ENCODE data around the gene KATNAL1. TPM values are rescaled to one million over a fixed set of nuclear protein-coding genes. Genes with fewer than 3 reads are reported as not detected.

The KATNAL1 gene
- 10 to 100 TPM in 10 of 12 donors, 1 to 10 TPM in 1, not detected in 1; 9.7 to 16.1 (median 14.2) TPM for polyA plus RNA-seq (ENCODE audit: insufficient read length in 12 of 12)
- long read RNA-seq, donor 1, full-length matches to known transcripts = 3 of 3 reads
- long read RNA-seq, donor 1, partial matches to known transcripts = 0 of 3 reads
- long read RNA-seq, donor 1, other reads (novel, unspliced or antisense) = 0 of 3 reads
- long read RNA-seq, donor 2, full-length matches to known transcripts = 1 of 1 reads
- long read RNA-seq, donor 2, partial matches to known transcripts = 0 of 1 reads
- long read RNA-seq, donor 2, other reads (novel, unspliced or antisense) = 0 of 1 reads
- long read RNA-seq, donor 3, full-length matches to known transcripts = 1 of 1 reads
- long read RNA-seq, donor 3, partial matches to known transcripts = 0 of 1 reads
- long read RNA-seq, donor 3, other reads (novel, unspliced or antisense) = 0 of 1 reads
- long read RNA-seq, donor 4, full-length matches to known transcripts = 2 of 2 reads
- long read RNA-seq, donor 4, partial matches to known transcripts = 0 of 2 reads
- long read RNA-seq, donor 4, other reads (novel, unspliced or antisense) = 0 of 2 reads
- long read RNA-seq, donor 5, full-length matches to known transcripts = 4 of 4 reads
- long read RNA-seq, donor 5, partial matches to known transcripts = 0 of 4 reads
- long read RNA-seq, donor 5, other reads (novel, unspliced or antisense) = 0 of 4 reads
- long read RNA-seq, donor 6, partial matches to known transcripts = 0 of 1 reads
- long read RNA-seq, donor 6, other reads (novel, unspliced or antisense) = 0 of 1 reads
- long read RNA-seq, donor 7, full-length matches to known transcripts = 5 of 5 reads
- long read RNA-seq, donor 7, partial matches to known transcripts = 0 of 5 reads
- long read RNA-seq, donor 7, other reads (novel, unspliced or antisense) = 0 of 5 reads
- long read RNA-seq, donor 8, full-length matches to known transcripts = 2 of 2 reads
- long read RNA-seq, donor 8, partial matches to known transcripts = 0 of 2 reads
- long read RNA-seq, donor 8, other reads (novel, unspliced or antisense) = 0 of 2 reads
- long read RNA-seq, donor 9, full-length matches to known transcripts = 2 of 2 reads
- long read RNA-seq, donor 9, partial matches to known transcripts = 0 of 2 reads
- long read RNA-seq, donor 9, other reads (novel, unspliced or antisense) = 0 of 2 reads
- long read RNA-seq, donor 10, partial matches to known transcripts = 0 of 3 reads
- long read RNA-seq, donor 10, other reads (novel, unspliced or antisense) = 0 of 3 reads
- long read RNA-seq, donor 11, full-length matches to known transcripts = 2 of 2 reads
- long read RNA-seq, donor 11, partial matches to known transcripts = 0 of 2 reads
- long read RNA-seq, donor 11, other reads (novel, unspliced or antisense) = 0 of 2 reads

GRCh38 chr13:30307194-30307970 is at the start of gene KATNAL1:
Gene KATNAL1 (minus strand): TSS chr13:30307551. CDS start chr13:30283777, 23,774 bp downstream.
- peak; percentile 84 for DNase-seq

DNA sequence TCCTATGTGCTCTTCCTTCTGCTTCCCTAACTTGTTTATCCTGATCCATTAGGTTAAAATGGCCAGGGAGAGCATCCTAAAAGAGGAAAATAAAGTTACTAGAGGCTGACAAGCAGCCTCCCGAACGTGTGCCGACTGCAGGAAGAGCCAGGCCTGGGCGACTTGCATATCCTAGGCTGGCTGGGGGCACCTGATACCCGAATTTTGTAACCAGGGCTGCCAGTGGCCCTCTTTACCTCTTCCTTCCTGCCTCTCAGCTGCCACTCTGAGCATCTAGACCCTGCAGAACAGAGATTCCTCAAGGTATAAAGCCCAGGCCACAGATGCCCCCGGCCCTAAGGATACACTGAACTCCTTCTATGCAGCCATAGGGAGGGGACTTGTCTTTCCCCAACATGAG is 48.5 kb upstream of the KATNAL1 start:
- no peak for DNase-seq

DNA sequence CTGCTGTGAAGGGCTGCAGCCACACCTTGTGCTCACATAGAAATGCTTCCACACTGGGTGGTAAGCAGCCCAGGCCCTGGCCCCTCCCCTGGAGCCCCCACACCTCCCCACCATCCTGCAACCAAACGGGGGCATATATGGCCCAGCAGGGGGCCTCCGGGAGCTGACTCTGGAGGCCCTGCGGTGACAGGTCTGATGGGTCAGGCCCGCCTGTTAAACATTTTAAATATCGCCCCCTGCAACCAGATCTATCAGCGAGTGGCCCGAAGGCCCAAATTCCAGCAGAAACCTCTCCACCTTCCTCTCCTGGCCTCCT is 48.0 kb upstream of the KATNAL1 start:
- no peak for DNase-seq

GRCh38 chr13:30354493-30355383 is 47.4 kb upstream of the KATNAL1 start:
- no peak for DNase-seq

DNA sequence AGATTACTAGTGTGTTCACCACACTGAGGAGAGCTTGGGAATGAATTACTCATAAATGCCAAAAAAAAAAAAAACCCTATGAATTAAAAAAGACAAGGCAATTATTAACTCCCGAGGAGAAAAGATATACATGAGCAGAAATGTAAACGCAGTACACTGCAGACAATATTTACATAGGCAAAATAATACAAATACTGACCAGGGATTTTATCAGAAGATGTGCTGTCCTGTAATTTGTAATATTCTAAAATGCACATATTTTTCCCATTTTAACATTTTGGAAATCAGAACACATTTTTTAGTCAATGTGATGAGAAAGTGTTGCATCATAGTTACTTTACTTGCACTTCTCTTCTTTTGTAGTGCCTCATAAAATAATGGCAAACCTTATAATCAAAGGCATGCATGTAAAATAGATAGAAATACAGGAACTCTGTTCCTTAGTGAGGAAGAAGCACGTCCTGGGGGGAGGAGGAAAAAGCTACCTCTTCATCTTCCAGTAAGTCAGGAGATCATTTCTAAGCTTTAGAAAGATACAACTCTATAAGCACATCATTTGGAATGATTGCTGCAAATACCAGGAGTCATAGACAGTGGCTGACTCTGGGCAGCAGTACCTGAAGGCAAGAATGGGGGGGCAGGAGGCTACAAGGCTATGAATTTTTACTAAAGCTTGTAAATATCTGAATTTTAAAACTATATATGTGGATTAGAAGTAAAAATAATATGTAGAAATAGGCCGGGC is 46.3 kb upstream of the KATNAL1 start:
- DNase-seq = no peak

DNA sequence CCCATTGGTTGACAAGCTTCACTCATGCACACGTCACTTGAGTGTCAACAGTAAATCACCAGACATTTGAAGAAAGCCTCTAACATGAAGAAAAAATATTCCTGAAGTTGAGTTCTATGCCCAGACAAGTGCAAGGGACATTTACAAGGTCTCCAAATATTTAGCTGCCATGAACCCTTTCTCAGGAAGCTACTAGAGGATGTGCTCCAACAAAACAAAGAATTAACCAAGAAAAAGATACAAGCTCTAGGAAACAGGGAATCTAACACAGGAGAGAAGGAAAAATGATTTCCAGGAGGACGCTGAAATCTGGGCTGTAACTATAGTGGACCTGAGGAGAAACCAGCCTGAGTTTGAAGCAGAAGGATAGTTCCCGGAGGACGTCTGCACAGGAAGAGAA is 45.7 kb upstream of the KATNAL1 start:
- no peak for DNase-seq

- no peak for DNase-seq
These were observed 44.8 kb upstream of the KATNAL1 start for GRCh38 chr13:30352121-30352520.

- DNase-seq = no peak
These were observed 39.4 kb upstream of the KATNAL1 start for GRCh38 chr13:30346789-30347167.

DNA sequence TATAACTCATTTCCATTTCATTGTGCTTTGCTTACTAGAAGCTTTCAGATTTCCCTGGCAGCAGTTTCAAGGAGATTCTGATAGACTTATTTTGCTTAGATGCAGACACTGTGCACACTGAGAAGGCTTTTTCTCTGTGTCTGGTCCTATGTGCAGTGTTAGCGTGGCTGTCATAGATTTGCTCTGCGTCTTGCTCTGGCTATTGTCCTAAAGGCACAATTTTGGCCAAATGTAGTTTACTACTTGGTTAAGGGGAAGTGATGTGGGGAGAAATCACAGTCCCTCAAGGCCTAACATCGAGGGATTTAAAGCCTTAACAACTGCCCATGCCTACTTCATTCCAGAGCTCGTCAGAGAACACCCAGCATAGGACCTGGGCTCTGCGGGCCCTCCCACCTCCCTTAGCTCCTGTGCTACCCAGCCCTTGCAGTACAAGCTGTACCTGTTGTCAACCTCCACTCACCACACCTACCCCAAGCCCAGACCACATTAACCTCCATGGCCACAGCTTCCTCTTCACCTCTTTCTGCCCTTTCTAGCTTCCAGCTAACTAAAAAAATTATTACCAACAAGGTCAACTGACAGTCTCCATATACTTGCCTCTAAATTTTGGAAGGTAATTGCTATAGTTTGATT is 38.9 kb upstream of the KATNAL1 start:
- no peak for DNase-seq

DNA sequence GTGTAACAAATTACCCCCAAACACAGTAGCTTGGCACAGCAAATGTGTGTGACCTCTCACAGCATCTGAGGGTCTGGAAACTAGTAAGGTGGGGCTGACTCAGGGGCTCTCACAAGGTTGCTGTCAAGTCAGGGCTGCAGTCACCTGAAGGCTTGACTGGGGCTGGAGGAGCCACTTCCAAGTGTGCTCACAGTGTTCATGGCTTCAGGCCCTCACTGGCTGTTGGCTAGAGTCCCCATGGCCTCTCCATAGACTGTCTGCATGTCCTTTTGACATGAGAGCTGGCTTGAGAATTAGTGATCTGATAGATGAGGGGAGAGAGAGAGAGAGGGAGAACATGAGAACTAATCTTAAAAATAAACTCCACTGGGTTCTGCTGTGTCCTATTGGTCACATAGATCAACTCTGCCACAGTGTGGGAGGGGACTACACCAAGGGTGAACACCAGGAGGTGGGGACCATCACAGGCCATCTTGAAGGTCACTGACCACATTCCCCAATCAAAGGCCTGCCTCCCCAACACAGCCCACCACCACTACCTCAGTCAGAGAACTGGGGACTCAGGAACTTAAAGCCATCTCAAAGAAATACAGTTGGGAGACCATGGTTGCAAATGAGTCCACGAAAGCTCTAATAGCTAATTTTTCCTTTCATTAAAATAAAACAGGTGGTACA is 38.2 kb upstream of the KATNAL1 start:
- DNase-seq = no peak

- peak; percentile 92 for DNase-seq
These were observed 34.6 kb upstream of the KATNAL1 start for GRCh38 chr13:30341815-30342570.

- peak; percentile 68 for DNase-seq
These were observed 33.2 kb upstream of the KATNAL1 start for GRCh38 chr13:30340331-30341250.

GRCh38 chr13:30339738-30340330 is 32.5 kb upstream of the KATNAL1 start:
- no peak for DNase-seq

DNA sequence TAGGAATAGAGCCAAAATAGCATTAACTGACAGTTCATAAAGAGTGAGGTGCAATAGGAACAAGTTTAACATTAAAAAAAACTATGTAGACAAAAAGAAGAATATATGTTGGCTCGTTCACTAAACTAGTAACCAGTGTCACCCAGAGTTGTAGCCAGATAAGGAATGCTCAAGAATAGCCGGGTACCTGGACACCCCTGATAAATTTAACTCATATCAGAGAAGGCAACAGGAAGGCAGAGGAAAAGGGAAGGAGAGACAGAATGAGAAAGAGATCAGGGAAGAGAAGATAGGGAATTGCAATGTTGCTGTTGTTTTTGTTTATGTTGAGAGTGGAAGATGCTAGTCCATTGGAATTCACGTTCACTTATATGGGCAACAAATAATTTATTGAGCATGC is 31.6 kb upstream of the KATNAL1 start:
- DNase-seq = no peak

DNA sequence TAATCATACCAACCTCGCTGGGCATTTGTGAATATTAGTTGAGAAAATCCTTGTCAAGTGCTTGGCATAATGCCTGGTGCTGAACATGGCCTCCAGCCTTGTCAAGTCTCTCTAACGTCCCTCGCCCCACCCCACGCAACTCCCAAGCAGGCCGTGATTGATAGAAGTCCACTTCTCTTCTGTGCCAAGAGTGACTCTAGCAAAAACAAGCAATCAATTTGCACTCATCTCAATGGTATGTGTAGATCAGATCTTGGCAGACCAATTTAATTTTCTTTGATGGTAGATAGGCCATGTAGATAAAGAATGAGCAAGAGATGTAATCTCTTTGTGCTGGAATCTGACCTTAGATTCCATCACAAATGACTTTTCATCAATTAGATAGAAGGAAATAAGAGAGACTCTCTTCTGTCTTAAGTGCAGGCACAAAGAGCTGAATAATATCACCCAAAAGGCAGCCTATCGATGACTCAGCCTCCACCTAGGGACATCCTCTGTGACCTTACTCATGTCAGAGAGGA is 31.0 kb upstream of the KATNAL1 start:
- DNase-seq = no peak
